Measurements from ENCODE around the gene CDK5RAP2.

The CDK5RAP2 gene

DNA sequence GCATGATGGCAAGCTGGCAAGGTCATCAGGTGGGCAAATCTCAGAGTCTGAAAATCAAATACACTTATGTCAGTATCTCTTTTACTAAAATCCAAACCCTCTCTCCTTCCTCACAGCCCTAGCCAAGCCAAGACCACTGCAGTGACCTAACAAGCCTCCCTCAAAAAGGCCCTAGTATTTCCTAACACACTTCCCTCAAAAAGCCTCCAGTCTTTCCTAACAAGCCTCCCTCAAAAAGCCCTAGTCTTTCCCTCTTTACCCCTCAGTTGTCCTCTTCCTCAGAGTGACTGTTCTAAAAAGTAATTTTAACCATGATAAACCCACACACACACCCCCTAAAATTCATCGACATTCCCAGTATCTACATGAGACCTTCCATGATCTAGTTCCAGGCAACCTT lies 140.0 kb downstream of the CDK5RAP2 start:
- no peaks in the 10 kb centered on the region for H4K20me1 ChIP-seq (ENCODE audit: insufficient read depth, low read length, poor library complexity, severe bottlenecking)
- H3K9me3 ChIP-seq (ENCODE audit: insufficient read depth, low read depth, low read length) = no peaks in the 10 kb centered on the region
- no peaks in the 10 kb centered on the region for H3K27me3 ChIP-seq (ENCODE audit: insufficient read depth, low read length, poor library complexity, severe bottlenecking)
- no peaks in the 10 kb centered on the region for H3K9me2 ChIP-seq (replicated peaks; ENCODE audit: low read depth, low read length)
- no peak overlapping the region for H2AFZ ChIP-seq (ENCODE audit: low read length)
- H3F3A ChIP-seq (ENCODE audit: low read depth) = no peaks in the 10 kb centered on the region
- H3K4me3 ChIP-seq (ENCODE audit: low read length, poor library complexity, severe bottlenecking) = no peak overlapping the region
- no peak overlapping the region for H3K4me2 ChIP-seq (ENCODE audit: low read depth, low read length, poor library complexity, severe bottlenecking)
- H3K4me1 ChIP-seq (ENCODE audit: insufficient read depth, low read length, poor library complexity, severe bottlenecking) = peaks cover 17% of the 10 kb centered on the region
- H3K9ac ChIP-seq (ENCODE audit: low read depth, low read length, poor library complexity, severe bottlenecking) = no peak overlapping the region
- TF ChIP-seq EZH2phosphoT487 (IDR thresholded peaks at IDR 0.05; ENCODE audit: borderline replicate concordance) = no peak
- TF ChIP-seq, protein P1, sequence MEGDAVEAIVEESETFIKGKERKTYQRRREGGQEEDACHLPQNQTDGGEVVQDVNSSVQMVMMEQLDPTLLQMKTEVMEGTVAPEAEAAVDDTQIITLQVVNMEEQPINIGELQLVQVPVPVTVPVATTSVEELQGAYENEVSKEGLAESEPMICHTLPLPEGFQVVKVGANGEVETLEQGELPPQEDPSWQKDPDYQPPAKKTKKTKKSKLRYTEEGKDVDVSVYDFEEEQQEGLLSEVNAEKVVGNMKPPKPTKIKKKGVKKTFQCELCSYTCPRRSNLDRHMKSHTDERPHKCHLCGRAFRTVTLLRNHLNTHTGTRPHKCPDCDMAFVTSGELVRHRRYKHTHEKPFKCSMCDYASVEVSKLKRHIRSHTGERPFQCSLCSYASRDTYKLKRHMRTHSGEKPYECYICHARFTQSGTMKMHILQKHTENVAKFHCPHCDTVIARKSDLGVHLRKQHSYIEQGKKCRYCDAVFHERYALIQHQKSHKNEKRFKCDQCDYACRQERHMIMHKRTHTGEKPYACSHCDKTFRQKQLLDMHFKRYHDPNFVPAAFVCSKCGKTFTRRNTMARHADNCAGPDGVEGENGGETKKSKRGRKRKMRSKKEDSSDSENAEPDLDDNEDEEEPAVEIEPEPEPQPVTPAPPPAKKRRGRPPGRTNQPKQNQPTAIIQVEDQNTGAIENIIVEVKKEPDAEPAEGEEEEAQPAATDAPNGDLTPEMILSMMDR (conservative IDR thresholded peaks at IDR 0.05; ENCODE audit: low read length) = no peak
- peaks cover 84% of the 10 kb centered on the region; the same call in 1 of the 2 replicates for H3K36me3 ChIP-seq (ENCODE audit: insufficient read depth, low read length)
- no peaks in the 10 kb centered on the region for H3K79me2 ChIP-seq (ENCODE audit: insufficient read depth, low read length)

DNA sequence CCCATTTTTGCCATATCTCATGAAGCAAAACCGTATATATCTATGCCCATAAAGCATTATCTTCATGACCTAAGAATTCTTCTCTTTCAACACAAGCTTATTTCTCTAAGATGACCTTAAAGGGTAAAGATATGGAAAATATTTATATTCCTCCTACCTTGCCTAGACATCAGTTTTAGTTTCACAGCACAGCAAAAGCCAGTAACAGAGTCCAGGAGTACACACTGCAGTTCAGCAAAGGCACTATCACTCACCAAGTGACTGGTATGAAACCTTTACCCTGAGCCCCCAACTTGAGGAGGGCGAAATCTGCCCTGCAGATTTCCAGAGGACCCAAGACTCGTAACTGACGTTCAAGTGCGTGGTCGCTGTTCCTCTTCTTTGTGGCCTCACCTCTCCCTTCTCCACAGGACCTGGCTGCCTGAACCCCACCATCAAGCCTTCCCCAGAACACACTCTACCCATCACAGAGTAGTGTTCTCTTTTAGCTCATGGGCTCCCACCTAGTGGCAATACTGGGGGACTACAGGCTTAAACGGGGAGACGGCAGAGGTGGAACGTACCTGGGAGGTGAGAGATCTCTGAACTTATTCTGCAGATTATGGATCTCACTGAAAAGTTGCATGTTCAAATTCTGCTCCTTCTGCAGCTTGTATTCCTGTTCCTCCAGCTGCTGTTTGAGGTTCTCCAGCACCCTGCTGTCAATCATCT lies 141.0 kb downstream of the CDK5RAP2 start:
- H3K4me3 ChIP-seq (ENCODE audit: low read length, poor library complexity, severe bottlenecking) = no peak overlapping the region
- no peak overlapping the region for H3K9ac ChIP-seq (ENCODE audit: low read depth, low read length, poor library complexity, severe bottlenecking)
- no peaks in the 10 kb centered on the region for H4K20me1 ChIP-seq (ENCODE audit: insufficient read depth, low read length, poor library complexity, severe bottlenecking)
- TF ChIP-seq, protein P1 (conservative IDR thresholded peaks at IDR 0.05; ENCODE audit: low read length) = peak; percentile 85
- TF ChIP-seq EZH2phosphoT487 (IDR thresholded peaks at IDR 0.05; ENCODE audit: borderline replicate concordance) = no peak
- no peaks in the 10 kb centered on the region for H3K79me2 ChIP-seq (ENCODE audit: insufficient read depth, low read length)
- H3K9me3 ChIP-seq (ENCODE audit: insufficient read depth, low read depth, low read length) = no peaks in the 10 kb centered on the region
- H3K9me2 ChIP-seq (replicated peaks; ENCODE audit: low read depth, low read length) = no peaks in the 10 kb centered on the region
- peaks cover 85% of the 10 kb centered on the region; the same call in 1 of the 2 replicates for H3K36me3 ChIP-seq (ENCODE audit: insufficient read depth, low read length)
- H3K27me3 ChIP-seq (ENCODE audit: insufficient read depth, low read length, poor library complexity, severe bottlenecking) = no peaks in the 10 kb centered on the region
- H3K4me1 ChIP-seq (ENCODE audit: insufficient read depth, low read length, poor library complexity, severe bottlenecking) = peaks cover 17% of the 10 kb centered on the region
- no peak overlapping the region for H3K4me2 ChIP-seq (ENCODE audit: low read depth, low read length, poor library complexity, severe bottlenecking)
- H2AFZ ChIP-seq (ENCODE audit: low read length) = no peak overlapping the region
- H3F3A ChIP-seq (ENCODE audit: low read depth) = no peaks in the 10 kb centered on the region

DNA sequence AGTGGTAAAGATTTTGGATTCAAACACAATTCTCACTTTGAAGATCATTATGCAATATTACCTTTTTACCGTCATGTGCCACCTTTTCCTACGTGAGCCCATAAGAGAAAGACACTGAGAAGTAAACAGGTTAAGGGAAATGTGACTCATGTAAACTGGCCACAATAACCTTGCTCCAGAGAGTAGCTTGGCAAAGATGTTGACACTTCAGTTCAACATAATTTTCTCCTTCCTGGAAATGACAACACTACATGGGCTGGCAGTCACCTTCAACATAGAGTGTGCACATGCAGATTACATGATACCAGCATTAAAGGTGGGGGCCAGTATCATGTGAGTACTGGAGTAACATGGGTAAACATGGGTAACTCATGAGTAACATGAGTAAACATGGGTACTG lies 141.9 kb downstream of the CDK5RAP2 start:
- Histone ChIP-seq H3K9me2 (replicated peaks; ENCODE audit: low read depth, low read length) (no peaks in the 10 kb centered on the region), H3K9me3 (ENCODE audit: insufficient read depth, low read depth, low read length) (no peaks in the 10 kb centered on the region), H3F3A (ENCODE audit: low read depth) (no peaks in the 10 kb centered on the region), H3K4me3 (ENCODE audit: low read length, poor library complexity, severe bottlenecking) (no peak overlapping the region), H3K27me3 (ENCODE audit: insufficient read depth, low read length, poor library complexity, severe bottlenecking) (no peaks in the 10 kb centered on the region), H3K79me2 (ENCODE audit: insufficient read depth, low read length) (no peaks in the 10 kb centered on the region), H3K4me1 (ENCODE audit: insufficient read depth, low read length, poor library complexity, severe bottlenecking) (peaks cover 17% of the 10 kb centered on the region), H2AFZ (ENCODE audit: low read length) (no peak overlapping the region), H3K9ac (ENCODE audit: low read depth, low read length, poor library complexity, severe bottlenecking) (no peak overlapping the region), H4K20me1 (ENCODE audit: insufficient read depth, low read length, poor library complexity, severe bottlenecking) (no peaks in the 10 kb centered on the region), H3K36me3 (ENCODE audit: insufficient read depth, low read length) (peaks cover 78% of the 10 kb centered on the region; the same call in 1 of the 2 replicates), H3K4me2 (ENCODE audit: low read depth, low read length, poor library complexity, severe bottlenecking) (no peak overlapping the region)
- no peak for TF ChIP-seq EZH2phosphoT487 (IDR thresholded peaks at IDR 0.05; ENCODE audit: borderline replicate concordance)
- TF ChIP-seq, protein P1 (conservative IDR thresholded peaks at IDR 0.05; ENCODE audit: low read length) = no peak
